Natural killer cell (primary cell): ENCODE results near the gene LRRC4. TPM values are rescaled to one million over a fixed set of nuclear protein-coding genes. Genes with fewer than 3 reads are reported as not detected.

Source experiments
- ATAC-seq, 3 donors: fragments of 150-1000 bp in 2 of 3; fragments of 200-7000 bp in 1 of 3; cut with Tn5 transposase; 1 replicate in 1 of 3; 2 replicates in 2 of 3; pipeline ENCODE4 v1.10.0; 2021; ENCODE audit warnings: mild to moderate bottlenecking in 2 of 3, moderate library complexity in 2 of 3
- DNase-seq, 2 donors: peaks; one replicate each; pipeline versions ENCODE4 v3.0.0 to v3.0.0-alpha.2; 2013 to 2021; ENCODE audit warnings: mixed read lengths in 1 of 2
- H3K27ac ChIP-seq: one replicate; pipeline ENCODE4 v1.5.1; 2013; ENCODE audit warnings: mild to moderate bottlenecking, low read length
- H3K27me3 ChIP-seq: one replicate; pipeline ENCODE4 v1.6.1; 2013; ENCODE audit warnings: low read length; ENCODE audit not compliant: control insufficient read depth, insufficient read depth
- H3K36me3 ChIP-seq: one replicate; pipeline ENCODE4 v1.6.1; 2013; ENCODE audit warnings: low read length; ENCODE audit not compliant: control insufficient read depth, insufficient read depth
- H3K4me1 ChIP-seq: one replicate; pipeline ENCODE4 v1.6.1; 2013; ENCODE audit warnings: low read length; ENCODE audit not compliant: control insufficient read depth, insufficient read depth
- H3K4me3 ChIP-seq: one replicate; pipeline ENCODE4 v1.5.1; 2013; ENCODE audit warnings: low read length
- H3K9me3 ChIP-seq: one replicate; pipeline ENCODE4 v1.6.1; 2013; ENCODE audit warnings: low read length; ENCODE audit not compliant: control insufficient read depth, insufficient read depth
- H3K27ac Mint-ChIP-seq, 2 donors: one replicate each; pipeline ENCODE4 v1.8.0; 2022; ENCODE audit warnings: mild to moderate bottlenecking in 2 of 2, mixed read lengths in 2 of 2, moderate library complexity in 1 of 2
- H3K27me3 Mint-ChIP-seq, 2 donors: one replicate each; pipeline ENCODE4 v1.8.0; 2022; ENCODE audit warnings: low read depth in 2 of 2, mixed read lengths in 2 of 2
- H3K36me3 Mint-ChIP-seq: one replicate; pipeline ENCODE4 v1.8.0; 2022; ENCODE audit warnings: mixed read lengths
- H3K4me1 Mint-ChIP-seq, 2 donors: one replicate each; pipeline ENCODE4 v1.8.0; 2022; ENCODE audit warnings: mixed read lengths in 2 of 2
- H3K4me3 Mint-ChIP-seq: one replicate; pipeline ENCODE4 v1.8.0; 2022; ENCODE audit warnings: mild to moderate bottlenecking, moderate library complexity, mixed read lengths
- H3K9me3 Mint-ChIP-seq, 2 donors: one replicate each; pipeline ENCODE4 v1.8.0; 2022; ENCODE audit warnings: mixed read lengths in 2 of 2
- CTCF ChIP-seq: fragments of 200-600 bp; IDR thresholded peaks from one replicate; pipeline ENCODE4 v1.8.0; 2022; ENCODE audit warnings: antibody characterized with exemption
- WGBS: methylation state at CpG from one replicate; pipeline ENCODE4 v1.1.7; 2013; ENCODE audit warnings: missing lambda C conversion rate; ENCODE audit not compliant: insufficient coverage; 5-methylcytosine and 5-hydroxymethylcytosine counted together
- intact Hi-C: fragments of 100-400 bp; cut with micrococcal nuclease; formaldehyde crosslinking; loops from one replicate; pipeline ENCODE4 v1.14.2; 2022
- total RNA-seq, 4 donors: library from RNA; stranded (reverse); fragments of 120-200 nt in 1 of 4; gene quantifications; one replicate each; pipeline versions ENCODE4 v1.2.3 to v1.2.4, GENCODE V29; 2013 to 2022

The LRRC4 gene
- total RNA-seq, 3 donors from 2014 or later (not counting 1 experiment from before 2014, with no cell fraction given): 0.79 to 2.4 (median 1.8) TPM

GRCh38 chr7:127979113-127979727, 52.0 kb downstream of the LRRC4 start:
- peaks cover 10% of the 10 kb centered on the region for H3K9me3 ChIP-seq
- H3K27ac ChIP-seq: no peak overlapping the region
- peaks cover 6% of the 10 kb centered on the region for H3K36me3 ChIP-seq
- DNase-seq (no peak), ATAC-seq (no peak)
- Mint-ChIP-seq H3K36me3 (peaks cover 16% of the 10 kb centered on the region), H3K9me3 (peaks cover 11 to 12% of the 10 kb centered on the region in 2 donors), H3K27me3 (no peaks in the 10 kb centered on the region), H3K4me1 (peaks cover 29 to 39% of the 10 kb centered on the region in 2 donors), H3K4me3 (no peak overlapping the region), H3K27ac (no peak overlapping the region)
- intact Hi-C loops: no loop called here
- no peaks in the 10 kb centered on the region for H3K27me3 ChIP-seq
- no peak overlapping the region for H3K4me3 ChIP-seq
- TF ChIP-seq CTCF: no peak
- WGBS: 96% methylated on average over 9 of the region's 9 CpGs
- no peaks in the 10 kb centered on the region for H3K4me1 ChIP-seq

- Histone ChIP-seq H3K9me3 (peaks cover 10% of the 10 kb centered on the region), H3K4me1 (no peaks in the 10 kb centered on the region), H3K36me3 (peaks cover 6% of the 10 kb centered on the region), H3K4me3 (no peak overlapping the region), H3K27me3 (no peaks in the 10 kb centered on the region), H3K27ac (no peak overlapping the region)
- no peak for DNase-seq
- ATAC-seq: no peak
- Mint-ChIP-seq H3K4me3 (no peak overlapping the region), H3K27me3 (no peaks in the 10 kb centered on the region), H3K27ac (no peak overlapping the region), H3K9me3 (peaks cover 11 to 12% of the 10 kb centered on the region in 2 donors), H3K4me1 (peaks cover 22 to 34% of the 10 kb centered on the region in 2 donors), H3K36me3 (peaks cover 16% of the 10 kb centered on the region)
- WGBS: 97% methylated on average over 4 of the region's 4 CpGs
- TF ChIP-seq CTCF: no peak
- intact Hi-C loops: no loop called here
Observed at GRCh38 chr7:127978421-127978820, 52.8 kb downstream of the LRRC4 start.

Other genes starting within 250 kb of the LRRC4 start
- not detected for gene LEP, start 209.8 kb upstream of the LRRC4 start, total RNA-seq